Measurements from ENCODE around the gene TOGARAM1.

TOGARAM1 gene

DNA sequence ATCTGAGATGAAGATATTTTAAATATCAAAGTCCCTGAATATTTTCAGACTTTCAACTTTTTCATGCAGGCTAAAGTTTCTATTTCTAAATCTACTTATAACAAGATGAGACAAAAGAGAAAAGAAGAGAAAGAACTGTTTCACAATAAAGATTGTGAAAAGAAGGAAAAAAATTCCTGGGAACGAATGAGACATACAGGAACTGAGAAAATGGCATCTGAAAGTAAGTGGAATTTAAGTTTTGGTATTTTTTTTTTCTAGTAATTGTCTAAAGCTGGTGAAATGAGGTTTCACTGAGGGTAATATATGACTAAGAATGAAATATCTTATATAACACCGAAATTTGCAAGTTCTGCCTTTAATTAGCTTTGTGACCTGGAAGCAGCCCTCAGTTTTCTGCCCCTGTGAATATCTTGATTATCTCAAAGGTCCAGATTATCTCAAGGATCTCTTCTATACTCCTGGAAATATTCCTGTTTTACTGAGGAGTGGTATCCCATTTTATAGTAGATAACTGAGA, 66.2 kb downstream of the TOGARAM1 start:
- no peaks in the 10 kb centered on the region for H3K4me1 Mint-ChIP-seq
- DNase-seq (ENCODE audit: low spot score in 2 of 2): no peak
- H3K27me3 Mint-ChIP-seq: no peaks in the 10 kb centered on the region
- H3K36me3 Mint-ChIP-seq (ENCODE audit: insufficient read depth): peaks cover 8% of the 10 kb centered on the region
- H3K9me3 Mint-ChIP-seq: no peaks in the 10 kb centered on the region
- no peak for ATAC-seq (replicated peaks; ENCODE audit: extremely low read depth, poor library complexity, severe bottlenecking)
- H3K27ac Mint-ChIP-seq (ENCODE audit: low read depth): no peak overlapping the region
- no peak overlapping the region for H3K4me3 Mint-ChIP-seq

DNA sequence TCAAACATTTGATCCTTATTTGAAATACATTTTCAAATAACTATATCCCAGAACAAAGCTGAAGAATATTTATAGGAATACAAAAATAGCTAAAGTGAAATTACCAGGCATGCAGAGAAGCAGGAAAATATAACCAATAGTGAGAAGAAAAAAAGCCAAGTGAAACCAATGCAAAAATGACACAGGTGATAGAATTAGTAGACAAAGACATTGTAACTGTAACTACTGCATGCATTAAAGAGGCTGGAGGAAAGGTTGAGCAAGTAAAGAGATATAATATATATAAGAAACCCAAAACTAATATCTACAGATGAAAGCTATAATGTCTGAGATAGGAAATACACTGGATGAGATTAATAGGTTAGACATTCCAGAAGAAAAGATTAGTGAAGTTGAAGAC, 72.7 kb downstream of the TOGARAM1 start:
- H3K9me3 Mint-ChIP-seq: no peaks in the 10 kb centered on the region
- H3K36me3 Mint-ChIP-seq (ENCODE audit: insufficient read depth): peaks cover 8% of the 10 kb centered on the region
- no peak for ATAC-seq (replicated peaks; ENCODE audit: extremely low read depth, poor library complexity, severe bottlenecking)
- no peaks in the 10 kb centered on the region for H3K27me3 Mint-ChIP-seq
- no peak for DNase-seq (ENCODE audit: low spot score in 2 of 2)
- no peaks in the 10 kb centered on the region for H3K4me1 Mint-ChIP-seq
- no peak overlapping the region for H3K4me3 Mint-ChIP-seq
- H3K27ac Mint-ChIP-seq (ENCODE audit: low read depth): no peak overlapping the region

DNA sequence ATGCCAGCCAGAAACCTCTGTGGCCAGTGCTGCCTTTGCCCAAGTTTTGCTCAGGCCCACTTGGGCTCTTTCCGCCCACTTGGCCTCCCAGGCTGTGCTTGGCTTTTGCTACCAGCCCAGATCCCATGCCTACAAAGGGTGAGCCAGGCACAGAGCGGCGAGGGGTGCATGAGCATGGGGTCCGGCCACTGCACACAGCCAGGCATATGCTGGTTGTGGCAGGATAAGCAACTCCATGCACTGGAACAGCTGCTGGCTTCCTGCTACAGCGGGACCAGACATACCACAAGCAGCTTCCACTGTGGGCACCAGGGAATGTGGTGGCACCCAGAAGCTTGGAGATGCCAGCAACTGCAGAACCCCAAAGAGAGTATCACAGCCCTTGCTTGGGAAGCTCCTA, 76.3 kb downstream of the TOGARAM1 start:
- H3K36me3 Mint-ChIP-seq (ENCODE audit: insufficient read depth): peaks cover 5% of the 10 kb centered on the region
- no peak for ATAC-seq (replicated peaks; ENCODE audit: extremely low read depth, poor library complexity, severe bottlenecking)
- H3K27me3 Mint-ChIP-seq: no peaks in the 10 kb centered on the region
- no peak for DNase-seq (ENCODE audit: low spot score in 2 of 2)
- H3K4me1 Mint-ChIP-seq: no peaks in the 10 kb centered on the region
- no peaks in the 10 kb centered on the region for H3K9me3 Mint-ChIP-seq
- no peak overlapping the region for H3K4me3 Mint-ChIP-seq
- no peak overlapping the region for H3K27ac Mint-ChIP-seq (ENCODE audit: low read depth)

DNA sequence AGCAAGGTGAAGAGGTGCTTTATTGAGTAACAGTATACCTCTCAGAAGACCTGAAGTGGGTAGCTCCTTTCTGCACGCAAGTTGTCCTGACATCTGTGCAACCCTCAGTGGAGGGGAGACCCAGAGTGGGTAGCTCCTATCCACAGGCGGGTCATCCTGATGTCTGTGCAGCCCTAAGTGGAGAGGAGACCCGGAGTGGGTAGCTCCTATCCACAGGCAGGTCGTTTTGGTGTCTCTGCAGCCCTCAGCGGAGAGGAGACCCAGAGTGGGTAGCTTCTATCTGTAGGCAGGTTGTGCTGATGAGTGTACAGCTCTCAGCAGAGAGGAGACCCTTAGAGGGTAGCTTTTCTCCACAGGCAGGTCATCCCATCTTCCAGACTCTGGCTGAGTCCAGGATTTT, 76.9 kb downstream of the TOGARAM1 start:
- DNase-seq (ENCODE audit: low spot score in 2 of 2) (no peak), ATAC-seq (replicated peaks; ENCODE audit: extremely low read depth, poor library complexity, severe bottlenecking) (no peak)
- Mint-ChIP-seq H3K27ac (ENCODE audit: low read depth) (no peak overlapping the region), H3K36me3 (ENCODE audit: insufficient read depth) (peaks cover 2% of the 10 kb centered on the region), H3K27me3 (no peaks in the 10 kb centered on the region), H3K4me3 (no peak overlapping the region), H3K4me1 (no peaks in the 10 kb centered on the region), H3K9me3 (no peaks in the 10 kb centered on the region)

DNA sequence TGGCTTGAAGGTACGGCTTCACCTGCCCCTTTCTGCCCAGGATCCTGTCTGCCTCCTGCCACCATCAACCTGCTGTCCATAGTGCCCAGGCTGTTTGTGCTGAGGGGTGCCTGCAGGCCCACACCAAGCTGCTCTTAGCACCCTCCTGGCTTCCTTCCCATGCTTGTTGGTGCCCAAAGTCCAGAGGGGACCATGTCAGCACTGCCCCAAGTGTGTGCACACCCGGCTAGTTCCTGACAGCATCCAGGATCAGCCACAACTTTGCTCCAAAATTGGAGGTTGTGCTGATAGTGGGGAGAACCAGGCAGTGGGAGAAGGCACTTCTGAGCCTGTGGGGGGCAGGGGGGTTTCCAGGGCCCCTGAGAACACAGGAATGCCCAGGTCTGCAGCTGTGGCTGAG, 77.4 kb downstream of the TOGARAM1 start:
- DNase-seq (ENCODE audit: low spot score in 2 of 2) (no peak), ATAC-seq (replicated peaks; ENCODE audit: extremely low read depth, poor library complexity, severe bottlenecking) (no peak)
- Mint-ChIP-seq H3K36me3 (ENCODE audit: insufficient read depth) (no peaks in the 10 kb centered on the region), H3K9me3 (no peaks in the 10 kb centered on the region), H3K4me3 (no peak overlapping the region), H3K27me3 (no peaks in the 10 kb centered on the region), H3K4me1 (no peaks in the 10 kb centered on the region), H3K27ac (ENCODE audit: low read depth) (no peak overlapping the region)

DNA sequence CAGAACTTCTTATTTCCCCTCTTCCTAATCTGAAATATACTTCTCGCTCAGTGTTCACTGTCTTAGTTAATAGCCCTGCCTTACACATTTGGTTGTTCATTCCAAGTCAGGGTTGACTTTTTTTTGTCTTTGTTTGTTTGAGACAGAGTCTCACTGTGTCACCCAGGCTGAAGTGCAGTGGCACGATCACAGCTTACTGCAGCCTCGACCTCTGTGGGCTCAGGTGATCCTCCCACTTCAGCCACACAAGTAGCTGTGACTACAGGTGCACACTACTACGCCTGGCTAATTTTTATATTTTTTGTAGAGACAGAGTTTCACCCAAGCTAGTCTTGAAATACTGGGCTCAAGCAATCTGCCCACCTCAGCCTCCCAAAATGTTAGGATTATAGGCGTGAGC, 79.7 kb downstream of the TOGARAM1 start:
- Mint-ChIP-seq H3K27ac (ENCODE audit: low read depth) (no peak overlapping the region), H3K36me3 (ENCODE audit: insufficient read depth) (no peaks in the 10 kb centered on the region), H3K4me1 (no peaks in the 10 kb centered on the region), H3K4me3 (no peak overlapping the region), H3K9me3 (no peaks in the 10 kb centered on the region), H3K27me3 (no peaks in the 10 kb centered on the region)
- DNase-seq (ENCODE audit: low spot score in 2 of 2) (no peak), ATAC-seq (replicated peaks; ENCODE audit: extremely low read depth, poor library complexity, severe bottlenecking) (no peak)

DNA sequence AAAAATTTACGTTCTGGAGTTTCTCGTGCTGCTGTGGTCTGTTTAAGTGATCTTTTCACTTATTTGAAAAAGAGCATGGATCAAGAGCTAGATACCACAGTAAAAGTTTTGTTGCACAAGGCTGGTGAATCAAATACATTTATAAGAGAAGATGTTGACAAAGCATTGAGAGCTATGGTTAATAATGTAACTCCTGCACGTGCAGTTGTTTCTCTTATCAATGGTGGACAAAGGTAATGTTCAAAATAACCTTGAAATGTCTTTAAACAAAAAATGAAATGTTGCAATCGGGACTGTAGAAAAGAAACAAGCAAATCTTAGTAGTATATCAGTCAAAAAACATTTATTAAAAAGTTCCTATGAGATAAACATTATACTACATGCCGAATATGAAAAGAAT, 82.6 kb downstream of the TOGARAM1 start:
- no peak for ATAC-seq (replicated peaks; ENCODE audit: extremely low read depth, poor library complexity, severe bottlenecking)
- Mint-ChIP-seq H3K4me3 (no peak overlapping the region), H3K27me3 (no peaks in the 10 kb centered on the region), H3K36me3 (ENCODE audit: insufficient read depth) (peaks cover 3% of the 10 kb centered on the region), H3K9me3 (no peaks in the 10 kb centered on the region), H3K27ac (ENCODE audit: low read depth) (no peak overlapping the region), H3K4me1 (no peaks in the 10 kb centered on the region)
- DNase-seq (ENCODE audit: low spot score in 2 of 2): no peak

DNA sequence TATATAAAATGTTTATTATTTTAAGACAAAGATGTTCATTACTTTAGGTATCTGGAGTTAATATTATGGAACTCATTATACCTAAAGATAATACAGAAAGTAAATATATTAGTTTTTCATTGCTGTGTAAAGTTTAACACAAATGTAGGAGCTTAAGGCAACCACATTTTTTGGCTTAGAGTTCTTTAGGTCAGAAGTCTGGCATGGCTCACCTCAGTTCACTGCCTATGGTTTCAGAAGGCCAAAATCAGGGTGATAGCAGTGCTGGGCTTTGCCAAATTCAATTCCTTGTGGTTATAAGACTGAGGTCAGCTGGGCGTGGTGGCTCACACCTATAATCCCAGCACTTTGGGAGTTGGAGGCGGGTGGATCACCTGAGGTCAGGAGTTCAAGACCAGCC, 86.4 kb downstream of the TOGARAM1 start:
- Mint-ChIP-seq H3K4me1 (no peaks in the 10 kb centered on the region), H3K4me3 (no peak overlapping the region), H3K27me3 (no peaks in the 10 kb centered on the region), H3K9me3 (no peaks in the 10 kb centered on the region), H3K27ac (ENCODE audit: low read depth) (no peak overlapping the region), H3K36me3 (ENCODE audit: insufficient read depth) (peaks cover 7% of the 10 kb centered on the region)
- DNase-seq (ENCODE audit: low spot score in 2 of 2) (no peak), ATAC-seq (replicated peaks; ENCODE audit: extremely low read depth, poor library complexity, severe bottlenecking) (no peak)

DNA sequence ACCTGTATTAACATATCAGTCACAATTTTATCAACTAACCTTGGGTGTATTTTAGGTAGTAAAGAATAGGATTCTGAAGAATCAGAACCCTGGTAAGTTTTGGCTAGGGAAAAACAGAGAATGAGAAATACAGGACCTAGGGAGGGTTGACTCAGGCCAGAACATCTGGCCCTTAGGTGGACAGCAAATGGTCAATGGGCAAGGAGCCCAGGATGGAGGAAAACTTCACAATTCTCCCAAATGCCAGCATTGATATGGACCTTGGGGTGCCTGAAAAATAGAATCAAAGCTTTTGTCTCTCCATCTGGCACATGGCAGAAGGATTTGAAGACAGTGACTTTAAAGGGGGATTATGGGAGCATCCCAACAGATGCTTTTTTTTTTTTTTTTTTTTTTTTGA, 89.2 kb downstream of the TOGARAM1 start:
- H3K4me3 Mint-ChIP-seq: no peak overlapping the region
- no peaks in the 10 kb centered on the region for H3K9me3 Mint-ChIP-seq
- ATAC-seq (replicated peaks; ENCODE audit: extremely low read depth, poor library complexity, severe bottlenecking) (no peak), DNase-seq (ENCODE audit: low spot score in 2 of 2) (no peak)
- no peaks in the 10 kb centered on the region for H3K4me1 Mint-ChIP-seq
- peaks cover 12% of the 10 kb centered on the region for H3K36me3 Mint-ChIP-seq (ENCODE audit: insufficient read depth)
- no peak overlapping the region for H3K27ac Mint-ChIP-seq (ENCODE audit: low read depth)
- H3K27me3 Mint-ChIP-seq: no peaks in the 10 kb centered on the region

DNA sequence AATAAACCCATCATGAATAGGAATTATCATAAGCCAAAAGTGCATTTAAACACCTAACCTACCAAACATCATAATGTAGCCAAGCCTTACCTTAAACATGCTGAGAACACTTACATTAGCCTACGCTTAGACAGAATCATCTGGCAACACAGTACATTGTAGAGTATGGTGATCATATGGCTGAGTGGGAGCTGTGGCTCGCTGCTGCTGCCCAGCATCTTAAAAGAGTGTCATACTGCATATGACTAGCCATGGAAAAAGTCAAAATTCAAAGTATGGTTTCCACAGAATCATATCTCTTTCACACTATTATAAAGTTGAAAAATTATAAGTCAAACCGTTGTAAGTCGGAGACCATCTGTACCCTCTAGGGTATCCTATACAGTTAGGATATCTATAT, 89.9 kb downstream of the TOGARAM1 start:
- no peaks in the 10 kb centered on the region for H3K27me3 Mint-ChIP-seq
- no peak overlapping the region for H3K4me3 Mint-ChIP-seq
- H3K27ac Mint-ChIP-seq (ENCODE audit: low read depth): no peak overlapping the region
- ATAC-seq (replicated peaks; ENCODE audit: extremely low read depth, poor library complexity, severe bottlenecking): no peak
- peaks cover under 1% of the 10 kb centered on the region for H3K4me1 Mint-ChIP-seq
- no peaks in the 10 kb centered on the region for H3K9me3 Mint-ChIP-seq
- no peak for DNase-seq (ENCODE audit: low spot score in 2 of 2)
- H3K36me3 Mint-ChIP-seq (ENCODE audit: insufficient read depth): peaks cover 12% of the 10 kb centered on the region

DNA sequence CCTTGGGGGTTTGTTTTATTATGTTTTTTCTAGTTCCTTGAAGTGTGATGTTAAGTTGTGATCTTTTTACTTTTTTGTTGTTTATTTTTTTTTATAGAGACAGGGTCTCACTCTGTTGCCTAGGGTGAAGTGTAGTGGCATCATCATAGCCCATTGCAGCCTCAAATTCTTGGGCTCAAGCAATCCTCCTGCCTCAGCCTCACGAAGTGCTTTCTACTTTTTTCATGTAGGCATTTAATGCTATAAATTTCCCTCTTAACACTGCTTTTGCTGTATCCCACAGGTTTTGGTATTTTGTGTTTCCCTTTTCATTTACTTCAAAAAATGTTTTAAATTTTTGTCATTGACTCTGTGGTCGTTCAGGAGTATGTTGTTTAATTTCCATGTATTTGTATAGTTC, 95.4 kb downstream of the TOGARAM1 start:
- no peak for ATAC-seq (replicated peaks; ENCODE audit: extremely low read depth, poor library complexity, severe bottlenecking)
- Mint-ChIP-seq H3K4me3 (no peak overlapping the region), H3K36me3 (ENCODE audit: insufficient read depth) (peaks cover 10% of the 10 kb centered on the region), H3K27me3 (no peaks in the 10 kb centered on the region), H3K27ac (ENCODE audit: low read depth) (no peak overlapping the region), H3K9me3 (no peaks in the 10 kb centered on the region), H3K4me1 (peaks cover 10% of the 10 kb centered on the region)
- DNase-seq (ENCODE audit: low spot score in 2 of 2): no peak

DNA sequence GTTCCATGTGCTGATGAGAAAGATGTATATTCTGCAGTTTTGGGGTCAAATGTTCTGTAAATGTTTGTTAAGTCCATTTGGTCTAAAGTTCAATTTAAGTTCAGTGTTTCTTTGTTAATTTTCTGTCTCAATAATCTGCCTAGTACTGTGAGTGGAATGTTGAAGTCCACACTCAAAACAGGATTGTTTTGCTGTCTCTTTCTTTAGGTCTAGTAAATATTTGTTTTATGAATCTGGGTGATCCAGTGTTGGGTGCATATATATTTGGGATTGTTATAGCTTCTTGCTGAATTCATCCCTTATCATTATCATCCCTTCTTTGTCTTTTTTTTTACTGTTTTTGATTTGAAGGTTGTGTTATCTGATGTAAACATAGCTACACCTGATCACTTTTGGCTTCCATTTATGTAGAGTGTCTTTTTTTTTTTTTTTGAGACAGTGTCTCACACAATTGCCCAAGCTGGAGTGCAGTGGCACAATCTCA, 95.9 kb downstream of the TOGARAM1 start:
- Mint-ChIP-seq H3K4me1 (peaks cover 10% of the 10 kb centered on the region), H3K9me3 (no peaks in the 10 kb centered on the region), H3K36me3 (ENCODE audit: insufficient read depth) (peaks cover 9% of the 10 kb centered on the region), H3K4me3 (no peak overlapping the region), H3K27me3 (no peaks in the 10 kb centered on the region), H3K27ac (ENCODE audit: low read depth) (no peak overlapping the region)
- no peak for DNase-seq (ENCODE audit: low spot score in 2 of 2)
- ATAC-seq (replicated peaks; ENCODE audit: extremely low read depth, poor library complexity, severe bottlenecking): no peak

DNA sequence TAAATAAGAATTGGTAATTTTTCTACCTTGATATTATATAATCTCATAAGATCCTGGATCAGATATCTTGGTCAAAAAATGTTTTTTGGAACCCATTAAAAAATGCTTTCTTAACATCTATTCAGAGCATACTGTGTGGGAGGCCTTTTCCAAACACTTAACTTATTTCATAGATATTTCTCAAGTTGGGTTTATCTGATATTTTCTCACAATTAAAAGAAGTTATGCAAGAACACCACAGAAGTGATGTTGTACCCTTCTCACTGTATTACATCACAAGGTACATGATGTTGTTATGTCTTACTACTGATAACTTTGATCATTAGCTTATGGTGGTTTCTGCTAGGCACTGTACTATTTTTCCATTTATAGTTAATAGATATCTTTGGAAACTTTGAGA, 98.6 kb downstream of the TOGARAM1 start:
- no peak overlapping the region for H3K4me3 Mint-ChIP-seq
- H3K27me3 Mint-ChIP-seq: no peaks in the 10 kb centered on the region
- no peak for ATAC-seq (replicated peaks; ENCODE audit: extremely low read depth, poor library complexity, severe bottlenecking)
- peaks cover 10% of the 10 kb centered on the region for H3K4me1 Mint-ChIP-seq
- DNase-seq (ENCODE audit: low spot score in 2 of 2): no peak
- H3K9me3 Mint-ChIP-seq: no peaks in the 10 kb centered on the region
- H3K36me3 Mint-ChIP-seq (ENCODE audit: insufficient read depth): peaks cover 5% of the 10 kb centered on the region
- no peak overlapping the region for H3K27ac Mint-ChIP-seq (ENCODE audit: low read depth)

DNA sequence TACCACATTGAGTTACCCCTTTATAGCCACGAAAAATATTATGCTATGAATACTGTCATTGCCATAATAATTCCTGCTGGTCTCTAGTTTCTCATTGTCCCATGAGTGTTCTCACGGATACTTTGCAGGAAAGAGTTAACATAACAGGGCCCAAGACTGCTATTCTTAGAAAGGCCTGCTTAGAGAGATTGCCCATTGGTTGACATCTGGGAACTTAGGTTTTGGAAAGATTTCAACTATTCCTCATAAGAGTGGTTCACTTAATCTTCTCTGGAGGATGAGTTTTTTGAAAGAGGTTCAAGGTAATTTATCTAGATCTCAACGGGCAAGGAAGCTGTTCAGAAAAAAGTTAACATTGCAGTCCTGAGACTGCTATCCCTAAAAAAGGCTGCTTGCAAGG, 103.5 kb downstream of the TOGARAM1 start:
- Mint-ChIP-seq H3K27me3 (no peaks in the 10 kb centered on the region), H3K9me3 (no peaks in the 10 kb centered on the region), H3K4me3 (no peak overlapping the region), H3K36me3 (ENCODE audit: insufficient read depth) (peaks cover 11% of the 10 kb centered on the region), H3K27ac (ENCODE audit: low read depth) (no peak overlapping the region), H3K4me1 (no peaks in the 10 kb centered on the region)
- DNase-seq (ENCODE audit: low spot score in 2 of 2) (no peak), ATAC-seq (replicated peaks; ENCODE audit: extremely low read depth, poor library complexity, severe bottlenecking) (no peak)
